Astrocyte (in vitro differentiated cells and primary cell): ENCODE measurements around the gene SMYD2. TPM values are rescaled to one million over a fixed set of nuclear protein-coding genes. Genes with fewer than 3 reads are reported as not detected.
A peak's percentile ranks its signal among the peaks of the same experiment; 100 is the strongest.

Experiments used
- DNase-seq: peaks from one replicate; pipeline ENCODE4 v3.0.0-alpha.2; 2010; ENCODE audit warnings: low read depth
- FAIRE-seq: peaks from 2 replicates; lab custom pipeline; 2011; peaks lifted over from hg19 to GRCh38; lab: Jason Lieb, UNC
- H2AFZ ChIP-seq: 2 replicates; pipeline ENCODE4 v1.6.0; 2012; ENCODE audit warnings: low read depth, low read length, inconsistent platforms
- H3K27ac ChIP-seq: 2 replicates; pipeline ENCODE4 v1.5.1; 2011; ENCODE audit warnings: low read depth, low read length, inconsistent platforms
- H3K27me3 ChIP-seq: 2 replicates; pipeline ENCODE4 v1.6.0; 2011; ENCODE audit warnings: low read length, inconsistent platforms; ENCODE audit not compliant: insufficient read depth
- H3K36me3 ChIP-seq: 2 replicates; pipeline ENCODE4 v1.5.1; 2011; ENCODE audit warnings: low read length, inconsistent platforms; ENCODE audit not compliant: insufficient read depth
- H3K4me1 ChIP-seq: 2 replicates; pipeline ENCODE4 v1.5.1; 2011; ENCODE audit warnings: low read length, inconsistent platforms; ENCODE audit not compliant: insufficient read depth
- H3K4me2 ChIP-seq: 2 replicates; pipeline ENCODE4 v1.6.0; 2012; ENCODE audit warnings: low read length, inconsistent platforms
- H3K4me3 ChIP-seq: 2 replicates; pipeline ENCODE4 v1.5.1; 2011; ENCODE audit warnings: low read depth, mild to moderate bottlenecking, low read length, inconsistent platforms; ENCODE audit not compliant: insufficient read depth
- H3K79me2 ChIP-seq: 2 replicates; pipeline ENCODE4 v1.6.0; 2012; ENCODE audit warnings: mild to moderate bottlenecking, low read length, inconsistent platforms; ENCODE audit not compliant: insufficient read depth
- H3K9ac ChIP-seq: 2 replicates; pipeline ENCODE4 v1.6.0; 2012; ENCODE audit warnings: mild to moderate bottlenecking, low read length, inconsistent platforms
- H3K9me3 ChIP-seq: 2 replicates; pipeline ENCODE4 v1.5.1; 2012; ENCODE audit warnings: low read depth, mild to moderate bottlenecking, low read length, inconsistent platforms; ENCODE audit not compliant: insufficient read depth
- H4K20me1 ChIP-seq: 2 replicates; pipeline ENCODE4 v1.6.0; 2012; ENCODE audit warnings: low read length, inconsistent platforms; ENCODE audit not compliant: insufficient read depth
- H3K27ac Mint-ChIP-seq: one replicate; pipeline ENCODE4 v1.8.0; 2021; ENCODE audit warnings: mild to moderate bottlenecking, mixed read lengths; ENCODE audit not compliant: unreplicated experiment
- H3K27me3 Mint-ChIP-seq: one replicate; pipeline ENCODE4 v1.8.0; 2021; ENCODE audit warnings: low read depth, mixed read lengths; ENCODE audit not compliant: unreplicated experiment
- H3K36me3 Mint-ChIP-seq: one replicate; pipeline ENCODE4 v1.8.0; 2021; ENCODE audit warnings: low read depth, mixed read lengths; ENCODE audit not compliant: unreplicated experiment
- H3K4me1 Mint-ChIP-seq: one replicate; pipeline ENCODE4 v1.8.0; 2021; ENCODE audit warnings: low read depth, mixed read lengths; ENCODE audit not compliant: unreplicated experiment
- H3K4me3 Mint-ChIP-seq: one replicate; pipeline ENCODE4 v1.8.0; 2021; ENCODE audit warnings: mild to moderate bottlenecking, moderate library complexity, mixed read lengths; ENCODE audit not compliant: unreplicated experiment
- H3K9me3 Mint-ChIP-seq: one replicate; pipeline ENCODE4 v1.8.0; 2021; ENCODE audit warnings: mild to moderate bottlenecking, mixed read lengths; ENCODE audit not compliant: unreplicated experiment
- CTCF ChIP-seq: IDR thresholded peaks from 2 replicates; pipeline ENCODE4 v1.5.1; 2011; ENCODE audit warnings: low read depth, mild to moderate bottlenecking, inconsistent platforms, low read length, moderate library complexity; ENCODE audit not compliant: insufficient read depth
- EZH2 ChIP-seq: IDR thresholded peaks from 2 replicates; pipeline ENCODE4 v1.6.1; 2012; ENCODE audit warnings: mild to moderate bottlenecking, low read length, inconsistent platforms; ENCODE audit not compliant: insufficient read depth
- total RNA-seq: library from RNA; stranded (reverse); gene quantifications from 2 replicates; pipeline ENCODE4 v1.2.1, GENCODE V29; 2021

SMYD2 gene
- total RNA-seq, 1 donor from 2014 or later: 38.6 TPM

- H4K20me1 ChIP-seq: peaks cover 23% of the 10 kb centered on the region
- H3K4me3 Mint-ChIP-seq: no peak overlapping the region
- FAIRE-seq (no peak), DNase-seq (no peak)
- H3K27me3 ChIP-seq: no peaks in the 10 kb centered on the region
- no peak for TF ChIP-seq EZH2
- no peak for TF ChIP-seq CTCF
- peaks cover 24% of the 10 kb centered on the region for H3K4me1 Mint-ChIP-seq
- no peaks in the 10 kb centered on the region for H3K4me1 ChIP-seq
- no peak overlapping the region for H2AFZ ChIP-seq
- H3K9me3 ChIP-seq: no peaks in the 10 kb centered on the region
- H3K4me2 ChIP-seq: no peak overlapping the region
- no peaks in the 10 kb centered on the region for H3K27me3 Mint-ChIP-seq
- no peaks in the 10 kb centered on the region for H3K36me3 ChIP-seq
- no peak overlapping the region for H3K27ac Mint-ChIP-seq
- no peak overlapping the region for H3K4me3 ChIP-seq
- H3K9ac ChIP-seq: no peak overlapping the region
- no peaks in the 10 kb centered on the region for H3K9me3 Mint-ChIP-seq
- H3K79me2 ChIP-seq: peaks cover 59% of the 10 kb centered on the region
- peaks cover 10% of the 10 kb centered on the region for H3K36me3 Mint-ChIP-seq
- H3K27ac ChIP-seq: no peak overlapping the region
Observed at GRCh38 chr1:214287884-214288283, 6.9 kb downstream of the SMYD2 start.

DNA sequence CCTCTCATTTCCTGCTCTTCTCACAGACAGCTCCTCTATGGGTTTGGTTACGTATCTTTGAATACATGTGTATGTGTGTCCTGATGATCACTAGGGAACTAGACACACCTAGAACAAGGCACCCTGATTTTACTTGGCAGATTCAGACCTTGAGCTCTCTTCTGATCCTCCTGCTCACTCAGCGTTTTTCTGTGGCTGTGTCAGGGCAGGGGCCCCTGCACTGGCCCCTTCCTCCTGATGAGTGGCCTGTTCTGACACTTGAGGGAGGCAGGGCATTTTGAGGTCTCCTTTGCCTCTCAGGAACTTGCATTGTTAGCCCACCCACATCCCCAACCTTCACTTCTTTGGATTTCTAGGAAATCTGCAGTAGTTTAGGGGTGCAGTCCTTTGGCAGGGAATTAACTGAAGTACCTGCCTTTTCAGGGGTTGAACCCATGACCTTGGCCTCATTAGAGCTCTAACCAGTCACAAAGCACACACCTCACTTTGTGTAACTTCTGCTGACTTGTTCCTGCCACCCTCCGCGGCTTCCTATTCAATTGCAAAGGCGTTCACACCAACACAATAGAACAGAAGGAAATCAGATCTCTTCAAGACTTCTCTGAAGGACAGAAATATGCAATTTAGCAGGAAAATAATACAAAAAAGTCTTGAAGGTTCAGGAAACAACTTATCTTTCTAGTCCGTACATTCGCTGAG is 8.8 kb downstream of the SMYD2 start:
- peak overlapping the region; percentile 60 for H3K27ac Mint-ChIP-seq
- no peaks in the 10 kb centered on the region for H3K9me3 Mint-ChIP-seq
- H4K20me1 ChIP-seq: peaks cover 20% of the 10 kb centered on the region
- H3K4me3 Mint-ChIP-seq: peak overlapping the region; percentile 64
- no peak overlapping the region for H3K27ac ChIP-seq
- no peaks in the 10 kb centered on the region for H3K27me3 Mint-ChIP-seq
- no peaks in the 10 kb centered on the region for H3K4me1 ChIP-seq
- FAIRE-seq: no peak
- TF ChIP-seq CTCF (no peak), EZH2 (no peak)
- peaks cover 53% of the 10 kb centered on the region for H3K79me2 ChIP-seq
- no peaks in the 10 kb centered on the region for H3K27me3 ChIP-seq
- H3K9me3 ChIP-seq: no peaks in the 10 kb centered on the region
- H3K4me1 Mint-ChIP-seq: peaks cover 21% of the 10 kb centered on the region
- no peak overlapping the region for H3K4me2 ChIP-seq
- H3K4me3 ChIP-seq: no peak overlapping the region
- H3K36me3 Mint-ChIP-seq: peaks cover 10% of the 10 kb centered on the region
- no peaks in the 10 kb centered on the region for H3K36me3 ChIP-seq
- no peak overlapping the region for H3K9ac ChIP-seq
- no peak for DNase-seq
- H2AFZ ChIP-seq: no peak overlapping the region

DNA sequence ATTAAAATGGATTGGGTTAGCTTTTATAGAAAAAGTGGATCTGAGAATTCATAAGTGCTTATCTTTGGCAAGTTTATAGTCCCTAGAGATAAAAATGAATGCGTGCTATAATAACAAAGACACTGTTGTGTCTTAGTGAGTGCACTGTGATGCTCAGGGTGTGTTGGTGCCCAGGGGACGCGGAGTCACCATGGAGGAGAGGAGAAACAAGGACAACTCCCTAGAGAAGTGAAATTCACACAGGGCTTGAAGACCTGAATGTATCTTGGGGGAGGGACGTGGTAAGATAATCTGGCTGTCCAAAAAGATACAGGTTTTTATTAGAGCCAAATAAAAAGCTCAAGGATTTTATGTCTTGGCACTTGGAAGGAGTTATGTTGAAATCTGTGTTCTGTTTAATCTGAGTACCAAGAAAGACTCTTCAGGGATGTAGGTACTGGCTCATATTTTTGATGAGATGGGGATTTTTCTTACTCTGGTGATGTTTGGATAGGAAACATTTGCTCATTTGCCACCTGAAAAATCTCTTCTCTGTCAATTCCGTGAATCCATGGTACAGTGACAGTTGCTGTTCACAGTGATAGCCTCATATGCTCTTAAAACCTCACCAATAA is 9.6 kb downstream of the SMYD2 start:
- H3K4me3 ChIP-seq: no peak overlapping the region
- FAIRE-seq: no peak
- Mint-ChIP-seq H3K4me3 (no peak overlapping the region), H3K36me3 (peaks cover 10% of the 10 kb centered on the region), H3K4me1 (peaks cover 28% of the 10 kb centered on the region), H3K27me3 (no peaks in the 10 kb centered on the region), H3K9me3 (no peaks in the 10 kb centered on the region), H3K27ac (no peak overlapping the region)
- H3K79me2 ChIP-seq: peaks cover 53% of the 10 kb centered on the region
- no peaks in the 10 kb centered on the region for H3K27me3 ChIP-seq
- TF ChIP-seq EZH2: no peak
- TF ChIP-seq CTCF: no peak
- H3K4me1 ChIP-seq: peaks cover 1% of the 10 kb centered on the region
- peaks cover 20% of the 10 kb centered on the region for H4K20me1 ChIP-seq
- no peaks in the 10 kb centered on the region for H3K9me3 ChIP-seq
- H3K36me3 ChIP-seq: no peaks in the 10 kb centered on the region
- no peak overlapping the region for H2AFZ ChIP-seq
- no peak overlapping the region for H3K27ac ChIP-seq
- DNase-seq: no peak
- H3K4me2 ChIP-seq: no peak overlapping the region
- H3K9ac ChIP-seq: no peak overlapping the region
